Occipital lobe (tissue), 2 donors: ENCODE results near the gene RASAL2. TPM values are rescaled to one million over a fixed set of nuclear protein-coding genes. Genes with fewer than 3 reads are reported as not detected.

ENCODE experiments used
- DNase-seq: peaks from one replicate; lab custom pipeline; 2025; lab: John Stamatoyannopoulos, UW
- total RNA-seq: library from RNA; depleted of rRNA; stranded (reverse); fragments of >200 nt; gene quantifications from one replicate; pipeline ENCODE4 v1.2.3, GENCODE V29; 2014

Gene RASAL2
- total RNA-seq, 1 donor from 2014 or later: 41.8 TPM

DNA sequence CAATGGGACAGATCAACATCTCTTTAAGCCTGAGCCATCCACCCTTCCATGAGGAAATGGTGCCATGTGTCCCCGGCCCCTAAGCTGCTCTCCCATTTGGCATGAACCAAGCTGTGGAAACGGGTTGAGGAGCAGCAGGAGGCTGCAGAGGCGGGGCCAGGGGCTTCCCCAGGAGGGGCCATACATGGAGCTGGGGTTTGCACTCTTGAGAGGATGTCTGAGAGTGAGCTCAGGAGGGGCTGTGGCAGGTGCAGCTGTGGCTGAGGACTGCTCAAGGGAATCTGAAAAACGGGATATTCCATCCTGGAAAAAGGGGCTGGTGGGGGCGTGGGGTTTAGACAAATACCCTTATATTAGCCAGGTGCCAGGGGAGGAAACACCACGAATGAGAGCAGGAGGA is 409.9 kb downstream of the RASAL2 start:
- DNase-seq: no peak

DNA sequence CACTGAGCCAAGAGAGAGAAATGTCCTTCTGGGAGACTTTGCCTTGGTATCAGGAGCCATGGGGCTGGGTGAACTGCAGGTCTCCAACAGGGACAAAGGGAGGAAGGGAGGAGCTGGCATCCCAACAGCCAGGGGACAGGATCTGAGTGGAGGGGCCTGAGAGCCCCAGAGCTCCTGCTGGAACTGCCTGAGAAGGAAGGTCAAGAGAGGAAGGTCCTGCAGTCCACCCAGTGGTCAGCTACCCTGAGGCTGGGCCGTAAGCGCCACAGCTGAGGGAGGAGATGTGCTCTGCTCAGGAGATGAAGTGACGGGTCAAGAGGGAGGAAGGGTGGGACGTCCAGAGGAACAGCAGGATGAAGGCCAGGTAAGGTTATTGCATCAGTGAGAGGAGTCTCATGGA is 410.4 kb downstream of the RASAL2 start:
- no peak for DNase-seq

DNA sequence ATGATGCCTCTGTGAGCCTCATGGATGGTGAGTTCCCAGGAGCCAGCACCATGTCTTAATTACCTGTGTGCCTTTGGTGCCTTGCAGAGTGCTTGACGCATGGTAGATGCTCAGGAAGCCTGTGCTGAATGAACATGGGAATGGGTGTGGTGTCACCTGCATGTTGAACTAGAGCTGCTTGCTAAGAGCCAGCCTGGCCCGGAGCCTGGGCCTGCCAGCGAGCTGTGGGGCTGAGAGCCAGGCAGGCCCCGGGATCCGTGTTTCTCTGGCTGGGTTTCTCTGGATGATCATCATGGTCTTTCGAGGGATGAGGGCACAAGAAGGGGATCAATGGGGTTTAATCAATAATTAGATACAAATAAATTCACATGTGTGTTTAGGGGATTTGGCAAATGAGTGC is 412.3 kb downstream of the RASAL2 start:
- DNase-seq: no peak

DNA sequence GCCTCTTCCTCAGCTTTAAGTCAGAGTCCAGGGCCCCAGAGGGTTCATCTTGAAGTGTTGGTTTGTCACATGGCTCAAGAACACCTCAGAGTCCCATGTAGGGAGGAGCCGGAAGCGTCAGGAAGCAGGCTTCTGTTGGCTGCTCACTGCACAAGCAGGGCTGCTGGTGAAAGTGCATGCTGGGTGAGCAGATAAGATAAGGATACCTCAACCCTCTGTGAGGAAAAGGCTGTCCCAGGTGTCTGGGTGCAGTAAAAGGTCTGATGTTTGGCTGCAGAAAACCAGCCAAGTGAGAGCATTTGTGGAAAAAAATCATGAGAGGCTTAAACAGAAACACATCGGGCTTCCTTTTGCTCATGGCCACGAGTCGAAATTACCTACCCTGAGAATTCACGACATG is 412.8 kb downstream of the RASAL2 start:
- no peak for DNase-seq

DNA sequence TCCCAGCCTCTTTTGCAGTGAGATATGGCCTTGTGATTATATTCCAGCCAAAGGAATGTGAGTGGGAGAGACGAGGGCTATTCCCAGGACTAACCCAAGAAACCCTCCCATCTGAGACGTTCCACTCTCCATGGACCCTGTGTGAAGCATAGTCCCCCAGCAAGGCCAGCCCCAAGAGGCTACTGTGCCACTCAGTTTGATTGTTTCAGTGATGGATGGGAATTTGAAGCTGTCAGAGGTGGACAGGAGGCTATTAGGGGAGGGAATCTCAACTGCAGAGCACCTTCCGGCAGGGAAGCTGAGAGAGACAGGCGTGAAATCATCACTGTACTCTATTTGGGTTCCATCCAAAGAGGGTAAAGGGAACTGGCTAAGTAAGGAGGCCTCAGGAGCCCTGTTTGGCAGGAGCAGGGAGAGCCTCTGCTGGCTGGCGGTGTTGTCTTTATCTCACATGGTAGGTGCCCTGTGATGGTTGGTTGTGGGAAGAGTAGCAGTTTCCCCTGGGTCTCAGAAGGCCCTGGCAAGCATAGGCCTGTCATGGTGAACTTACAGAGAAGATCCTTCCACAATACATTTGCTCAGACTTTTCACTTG is 415.6 kb downstream of the RASAL2 start:
- no peak for DNase-seq

DNA sequence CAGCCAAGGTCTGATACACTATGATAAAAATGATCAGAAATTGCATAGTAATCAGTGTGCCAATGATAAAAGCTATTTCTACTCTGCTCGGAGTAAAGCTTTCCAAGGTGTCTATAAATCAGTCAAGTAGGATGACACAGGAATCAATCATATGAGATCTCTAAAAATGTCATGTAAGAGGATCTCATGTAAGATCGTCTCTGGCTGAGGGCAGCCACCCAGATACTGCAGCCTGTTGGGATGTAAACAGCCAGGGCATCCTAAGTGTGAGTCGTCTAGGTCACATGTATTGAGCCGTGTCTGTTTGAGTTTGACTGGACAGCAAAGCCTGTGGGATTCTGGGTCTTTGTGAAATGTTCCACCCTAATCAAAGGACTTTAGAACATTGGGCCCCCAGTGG is 416.3 kb downstream of the RASAL2 start:
- DNase-seq: no peak

DNA sequence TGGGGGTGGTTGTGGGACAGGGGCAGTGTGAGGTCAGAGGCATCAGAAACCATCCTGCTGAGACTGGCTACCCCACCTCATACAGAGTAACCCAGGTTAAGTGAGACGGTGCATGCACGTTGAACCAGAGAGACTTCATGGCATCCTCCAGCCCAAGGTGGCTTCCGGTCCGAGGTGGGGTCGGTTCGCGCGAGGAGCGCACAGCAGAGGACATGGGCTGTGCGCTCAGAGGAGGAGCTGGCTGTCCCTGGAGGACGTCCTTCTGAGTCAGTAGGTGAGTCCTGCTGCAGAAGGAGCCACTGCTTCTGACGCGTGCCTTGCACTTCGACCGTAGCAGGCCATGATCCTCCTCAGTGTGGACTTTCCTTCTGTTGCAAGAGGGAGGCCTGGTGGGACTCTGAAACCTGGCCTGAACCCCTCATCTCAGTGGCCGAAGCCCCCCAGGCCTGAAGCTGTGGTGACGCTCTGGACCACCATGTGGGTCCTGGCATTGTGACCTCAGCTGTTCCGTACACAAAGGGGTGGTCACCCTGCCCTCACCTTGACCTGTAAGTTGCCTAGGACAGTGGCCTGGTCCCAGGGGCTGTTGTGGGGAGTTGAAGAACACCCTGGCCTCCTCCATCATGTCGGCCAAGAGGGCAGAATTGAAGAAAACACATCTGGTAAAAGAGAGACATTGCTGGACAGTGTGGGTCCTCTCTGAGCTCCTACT is 418.8 kb downstream of the RASAL2 start, which contains the start of gene TEX35:
TEX35 (plus strand) TSS at position 544 of the 712 bp plus-strand sequence; CDS start at position 624, 80 bp downstream.
- no peak for DNase-seq

DNA sequence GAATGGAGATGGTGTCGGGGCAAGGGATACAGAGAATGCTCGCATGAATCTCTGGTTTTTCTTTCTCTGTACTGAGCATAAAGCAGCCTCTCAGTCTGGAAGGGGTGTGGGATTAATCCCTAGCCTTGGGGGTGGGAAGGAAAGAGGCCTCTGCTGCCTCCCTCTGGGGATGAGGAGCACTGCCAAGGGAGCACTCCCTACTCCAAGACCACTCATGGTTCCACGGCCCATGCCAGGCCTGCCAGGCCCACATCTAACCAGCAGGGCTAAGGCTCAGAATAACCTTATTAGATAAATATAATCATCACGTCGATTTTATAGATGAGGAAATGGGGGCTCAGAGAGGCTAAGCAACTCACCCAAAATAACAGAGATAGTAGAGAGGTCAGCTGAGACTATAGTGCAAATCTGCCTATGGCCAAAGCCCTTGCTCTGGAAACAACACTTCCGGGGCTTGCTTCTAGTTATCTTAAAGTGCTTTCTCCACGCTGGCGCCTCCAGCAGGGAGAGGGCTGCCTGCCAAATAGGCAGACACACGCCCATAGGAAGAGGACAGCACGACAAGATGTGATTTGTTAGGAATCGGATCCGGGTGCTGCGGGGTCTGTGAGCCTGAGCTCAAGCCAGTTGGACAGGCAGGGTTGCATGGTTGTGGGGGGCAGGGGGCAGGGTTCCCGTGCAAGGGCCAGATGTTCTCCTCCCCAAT is 419.5 kb downstream of the RASAL2 start:
- no peak for DNase-seq

DNA sequence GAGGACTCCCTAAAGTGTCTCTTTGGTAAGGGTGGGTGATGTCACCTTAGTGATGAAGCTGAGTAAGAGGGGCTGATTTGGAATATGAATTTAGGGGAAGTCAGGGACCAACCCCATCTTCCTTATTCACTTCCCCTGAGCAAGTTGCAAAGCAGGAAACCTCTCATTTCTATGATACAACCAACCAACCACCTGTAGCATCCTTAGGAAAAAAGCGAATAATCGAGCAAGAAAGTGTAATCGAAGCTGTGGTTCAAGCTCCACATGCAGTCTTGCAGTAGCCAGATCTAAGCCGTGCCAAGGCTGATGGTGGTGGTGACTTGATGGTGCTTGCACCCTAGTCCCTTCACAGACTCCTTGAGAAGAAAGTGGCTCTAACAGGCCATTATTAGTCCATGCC is 422.2 kb downstream of the RASAL2 start:
- no peak for DNase-seq

DNA sequence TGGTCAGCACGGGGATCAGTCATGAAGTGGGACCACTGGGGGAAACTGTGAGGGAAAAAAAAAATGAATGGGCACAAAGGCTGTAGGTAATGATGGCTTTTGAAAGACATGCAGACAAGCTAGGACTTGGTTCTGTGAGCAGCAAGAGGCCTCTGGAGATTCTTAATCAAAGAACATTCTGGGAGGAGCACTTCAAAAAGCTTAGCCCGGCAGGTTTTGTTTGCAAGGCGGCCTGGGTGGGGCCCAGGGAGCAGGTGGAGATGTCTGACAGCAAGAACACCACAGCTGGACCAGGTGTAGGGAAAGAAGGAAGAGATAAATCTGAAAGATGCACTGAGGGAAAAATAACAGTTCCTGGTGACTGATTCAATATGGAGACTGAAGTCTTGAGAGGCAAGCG is 425.0 kb downstream of the RASAL2 start:
- DNase-seq: no peak

DNA sequence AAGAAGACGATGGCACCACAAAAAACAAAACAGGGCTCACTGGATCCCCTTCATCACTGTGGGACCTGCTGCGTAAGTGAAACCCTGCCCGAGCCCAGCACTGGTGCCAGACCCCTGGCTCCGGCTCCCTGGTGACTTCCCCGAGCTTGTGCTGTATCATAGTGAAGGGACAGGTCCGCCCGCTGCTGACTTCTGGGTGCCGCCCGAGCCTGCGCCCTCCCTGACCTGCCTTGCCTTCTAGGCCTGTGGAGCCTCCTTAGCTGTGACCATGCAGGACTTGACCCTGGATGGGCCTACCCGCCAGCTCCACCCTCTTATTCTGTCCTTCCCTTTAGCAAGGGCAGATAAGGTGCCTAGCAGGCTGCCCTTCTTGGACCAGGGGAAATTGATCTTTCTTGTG is 426.9 kb downstream of the RASAL2 start:
- no peak for DNase-seq

DNA sequence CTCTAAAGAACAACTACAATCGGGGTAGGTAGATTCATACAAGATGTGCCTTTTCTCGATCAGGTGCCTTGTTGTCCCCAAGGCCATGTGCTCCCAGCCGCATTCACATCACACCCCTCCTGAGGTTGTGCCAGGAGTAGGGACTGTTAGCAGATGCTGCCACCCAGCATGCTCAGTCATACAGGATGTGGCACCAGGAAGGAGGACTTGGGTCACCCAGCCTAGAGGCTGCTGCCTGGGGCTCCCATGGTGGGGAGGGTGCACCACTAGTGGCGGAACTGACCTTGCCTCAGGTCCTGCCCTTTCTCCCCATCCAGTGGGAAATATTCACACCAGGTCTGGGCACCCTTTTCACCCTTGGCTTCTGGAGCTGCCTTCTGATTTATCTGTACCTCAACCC is 427.3 kb downstream of the RASAL2 start:
- no peak for DNase-seq

DNA sequence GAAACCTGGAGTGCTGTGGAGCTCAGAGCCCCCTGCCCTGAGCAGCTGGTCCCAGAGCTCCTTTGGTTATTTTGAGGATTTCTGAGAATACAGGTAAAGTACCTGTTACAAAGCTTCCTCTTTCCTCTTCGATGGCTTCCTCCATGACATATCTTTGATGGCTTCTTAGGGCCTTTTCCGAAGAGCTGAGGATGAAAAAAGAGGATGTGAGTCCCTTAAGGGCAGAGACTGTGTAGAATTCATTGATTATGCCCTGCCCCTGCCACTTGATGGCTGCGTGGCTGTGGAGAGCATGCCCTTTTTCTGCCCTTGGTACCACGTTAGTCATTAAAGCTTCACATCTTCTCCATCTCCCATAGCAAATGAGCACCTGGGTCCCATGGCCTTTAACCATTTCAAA is 433.2 kb downstream of the RASAL2 start:
- DNase-seq: no peak

DNA sequence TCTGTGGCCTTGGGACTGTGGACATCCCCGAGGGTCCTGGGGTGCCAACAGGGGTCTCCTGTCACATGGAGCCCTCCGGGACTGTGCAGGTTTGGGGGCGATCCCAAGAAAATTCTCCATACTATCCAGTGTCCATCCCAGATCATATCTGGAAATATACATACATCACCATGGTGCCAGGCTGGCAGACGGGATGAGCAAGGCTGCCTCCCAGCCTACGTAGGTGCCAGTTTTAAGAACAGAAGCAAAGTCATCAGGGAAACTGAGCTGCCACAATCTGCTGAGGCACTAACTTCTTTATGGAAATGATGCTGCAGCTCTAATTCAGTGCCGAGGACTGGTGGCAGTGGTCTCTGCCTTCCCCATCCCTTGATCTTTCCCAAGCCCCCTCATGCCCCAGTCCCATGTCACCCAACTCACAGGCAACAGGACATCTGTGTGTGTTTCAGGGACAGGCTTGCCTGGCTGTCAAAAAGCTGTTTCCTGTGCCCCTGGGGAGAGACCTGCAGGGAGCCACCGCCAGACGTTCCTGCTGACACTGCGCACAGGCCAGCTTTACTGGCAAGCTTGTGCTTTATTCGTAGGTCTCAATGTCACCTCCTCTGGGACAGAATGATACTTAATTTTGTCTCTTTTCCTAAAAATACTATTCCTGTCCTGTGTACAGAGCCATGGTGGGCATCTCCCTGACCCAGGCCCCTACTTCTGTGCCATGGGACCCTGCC is 434.5 kb downstream of the RASAL2 start:
- no peak for DNase-seq

DNA sequence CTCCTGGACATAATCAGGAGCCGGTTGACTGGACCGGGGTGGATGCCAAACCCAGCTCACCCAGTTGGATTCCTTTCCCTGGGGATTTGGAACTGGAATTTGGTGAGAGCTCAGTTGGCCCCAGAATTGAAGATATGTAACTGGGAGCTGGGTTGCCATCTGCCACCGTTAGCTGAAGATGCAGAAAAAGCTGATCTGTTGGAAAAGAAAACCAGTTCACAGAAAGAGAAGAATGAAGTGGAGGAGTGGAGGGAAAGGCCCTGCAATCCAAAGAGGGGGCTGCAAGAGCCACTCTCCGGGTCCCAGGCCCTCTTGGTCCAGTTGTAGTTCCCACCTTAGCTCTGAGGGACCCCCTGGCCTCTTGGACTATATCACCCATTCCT is 435.0 kb downstream of the RASAL2 start:
- no peak for DNase-seq

DNA sequence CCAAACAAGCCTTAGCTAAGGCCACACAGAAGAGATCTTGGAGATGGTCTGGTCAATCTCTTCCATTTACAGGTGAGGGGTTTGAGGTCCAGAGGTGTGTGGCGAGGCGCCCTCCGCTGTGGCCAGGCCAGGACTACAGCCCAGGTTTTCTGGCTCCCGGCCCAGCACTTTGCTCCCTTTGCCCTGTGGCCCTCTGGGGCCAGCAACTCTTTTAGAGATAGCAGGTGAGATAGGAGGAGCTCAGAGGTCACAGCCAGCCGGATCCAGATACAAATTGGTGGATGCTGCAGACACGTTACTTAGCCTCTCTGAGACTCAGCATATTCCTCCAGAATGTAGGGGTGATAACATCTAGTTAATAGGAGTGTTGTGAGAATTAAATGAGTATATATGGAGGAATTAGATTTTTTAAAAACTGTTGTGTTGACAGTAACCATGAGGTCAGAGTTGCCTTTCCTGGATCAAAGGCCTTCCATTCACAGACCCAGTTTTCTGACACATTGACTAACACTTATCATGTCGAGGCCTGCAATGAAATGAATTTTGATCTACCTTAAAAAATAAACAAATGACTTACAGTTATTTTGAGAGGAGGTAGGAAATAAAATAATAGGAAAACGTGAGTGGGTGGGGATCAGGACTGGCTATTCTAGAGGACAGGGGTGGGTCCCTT is 435.6 kb downstream of the RASAL2 start:
- DNase-seq: no peak

DNA sequence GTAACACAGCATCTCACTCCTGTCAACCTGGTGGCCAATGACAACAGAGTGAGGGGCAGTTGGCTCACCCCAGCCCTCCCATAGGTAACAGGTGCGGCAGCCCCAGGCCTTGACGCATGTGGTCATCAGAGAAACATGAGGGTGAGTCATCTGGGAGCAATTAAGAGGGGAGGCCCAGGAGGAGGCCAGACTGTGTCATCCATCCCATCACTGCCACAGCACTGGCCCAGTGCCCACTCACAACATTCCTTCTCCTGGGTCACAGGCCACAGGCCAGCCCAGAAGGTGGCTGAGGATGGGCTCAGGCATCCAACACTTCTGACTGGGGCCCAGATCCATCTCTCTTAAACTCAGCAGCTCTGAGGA is 436.1 kb downstream of the RASAL2 start:
- no peak for DNase-seq

DNA sequence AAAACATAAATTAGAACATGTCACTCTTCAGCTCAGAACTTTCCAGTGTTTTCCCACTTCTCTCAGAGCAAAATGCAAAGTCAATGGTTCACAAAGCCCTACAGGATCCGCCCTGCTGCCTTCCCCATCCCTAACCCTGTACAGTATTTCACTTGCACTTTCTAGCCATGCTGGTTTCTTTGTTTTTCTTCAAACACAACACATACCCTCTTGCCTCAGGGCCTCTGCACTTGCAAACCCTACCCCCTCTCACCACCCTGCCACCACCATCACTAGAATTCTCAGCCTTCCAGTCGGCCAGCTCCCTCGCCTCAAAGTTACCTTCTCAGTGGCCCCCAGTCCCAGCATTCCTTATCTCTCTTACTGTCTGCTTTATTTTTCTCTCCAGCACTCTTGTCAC is 436.6 kb downstream of the RASAL2 start:
- no peak for DNase-seq

DNA sequence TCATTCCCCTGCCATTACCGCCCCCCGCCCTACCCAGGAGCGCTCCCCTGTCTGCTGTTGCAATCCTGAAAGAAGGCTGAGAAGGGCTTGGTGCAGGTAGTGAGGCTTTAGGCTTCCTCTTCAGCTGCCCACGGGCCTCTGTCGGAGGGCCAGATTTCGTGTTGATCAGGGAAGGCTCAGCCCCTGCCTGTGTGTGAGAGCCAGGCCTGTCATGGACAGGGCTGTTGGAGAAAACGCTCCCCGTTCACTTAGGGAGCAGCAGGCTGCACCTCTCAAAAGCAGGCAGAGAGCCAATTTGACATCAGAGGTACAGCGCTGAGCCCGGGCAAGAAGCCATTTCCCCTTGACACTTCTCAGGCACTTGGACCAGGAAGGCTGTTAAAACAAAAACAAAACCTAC is 438.0 kb downstream of the RASAL2 start:
- no peak for DNase-seq

DNA sequence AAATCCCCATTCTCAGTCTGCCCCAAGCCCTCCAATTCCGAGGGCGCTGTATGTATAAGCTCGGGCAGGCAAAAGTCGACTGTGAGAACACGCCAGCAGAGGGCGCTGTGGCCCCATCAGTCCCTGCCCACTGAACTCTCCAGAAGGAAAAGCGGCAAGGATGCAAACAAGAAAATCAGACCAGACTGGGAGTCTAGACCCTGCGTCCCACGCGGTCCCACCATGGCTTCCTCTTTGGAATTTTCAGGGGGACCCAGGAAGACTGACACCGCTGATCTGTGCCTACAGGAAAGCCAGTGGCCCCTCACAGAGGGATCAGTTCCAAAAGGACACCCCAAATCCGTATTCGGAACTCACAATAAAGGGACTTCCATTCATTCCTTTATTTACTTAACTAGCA is 438.5 kb downstream of the RASAL2 start:
- peak; percentile 70 for DNase-seq

DNA sequence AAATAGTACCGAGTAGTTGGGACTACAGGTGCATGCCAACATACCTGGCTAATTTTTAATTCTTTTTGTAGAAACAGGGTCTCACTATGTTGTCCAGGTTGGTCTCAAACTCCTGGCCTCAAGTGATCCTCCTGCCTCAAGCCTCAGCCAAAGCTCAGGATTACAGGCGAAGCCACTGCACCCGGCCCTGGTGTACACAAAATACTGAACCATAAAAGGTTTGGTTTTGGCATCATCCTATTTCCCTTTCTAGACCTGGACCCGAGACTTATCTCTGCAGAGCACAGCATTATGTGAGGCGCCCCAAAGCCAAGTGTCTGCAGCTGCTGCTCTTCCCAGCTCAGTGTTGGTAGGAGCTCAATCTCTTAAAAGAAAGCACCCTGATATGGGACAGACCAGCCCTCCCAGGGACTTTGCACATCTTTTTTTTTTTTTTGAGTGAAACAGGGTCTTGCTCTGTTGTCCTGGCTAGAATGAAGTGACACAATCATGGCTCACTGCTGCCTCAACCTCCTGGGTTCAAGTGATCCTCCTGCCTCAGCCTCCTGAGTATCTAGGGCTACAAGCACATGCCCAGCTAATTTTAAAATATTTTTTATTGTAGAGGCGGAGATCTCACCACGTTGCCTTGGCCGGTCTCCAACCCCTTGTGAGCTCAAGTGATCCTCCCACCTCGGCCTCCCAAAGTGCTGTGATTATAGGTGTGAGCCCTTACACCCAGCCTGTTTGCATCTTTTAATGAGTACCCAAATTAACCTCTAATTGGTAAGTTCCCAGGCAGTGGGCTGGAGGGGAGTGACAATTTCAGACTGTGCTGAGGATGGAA is 439.4 kb downstream of the RASAL2 start:
- DNase-seq: no peak
